ENCODE results near the gene MXD1. TPM values are rescaled to one million over a fixed set of nuclear protein-coding genes. Genes with fewer than 3 reads are reported as not detected.

MXD1 gene
- polyA plus RNA-seq, 1 of the 3 experiments (the other 2 are of a cell fraction), result 2.3 TPM

DNA sequence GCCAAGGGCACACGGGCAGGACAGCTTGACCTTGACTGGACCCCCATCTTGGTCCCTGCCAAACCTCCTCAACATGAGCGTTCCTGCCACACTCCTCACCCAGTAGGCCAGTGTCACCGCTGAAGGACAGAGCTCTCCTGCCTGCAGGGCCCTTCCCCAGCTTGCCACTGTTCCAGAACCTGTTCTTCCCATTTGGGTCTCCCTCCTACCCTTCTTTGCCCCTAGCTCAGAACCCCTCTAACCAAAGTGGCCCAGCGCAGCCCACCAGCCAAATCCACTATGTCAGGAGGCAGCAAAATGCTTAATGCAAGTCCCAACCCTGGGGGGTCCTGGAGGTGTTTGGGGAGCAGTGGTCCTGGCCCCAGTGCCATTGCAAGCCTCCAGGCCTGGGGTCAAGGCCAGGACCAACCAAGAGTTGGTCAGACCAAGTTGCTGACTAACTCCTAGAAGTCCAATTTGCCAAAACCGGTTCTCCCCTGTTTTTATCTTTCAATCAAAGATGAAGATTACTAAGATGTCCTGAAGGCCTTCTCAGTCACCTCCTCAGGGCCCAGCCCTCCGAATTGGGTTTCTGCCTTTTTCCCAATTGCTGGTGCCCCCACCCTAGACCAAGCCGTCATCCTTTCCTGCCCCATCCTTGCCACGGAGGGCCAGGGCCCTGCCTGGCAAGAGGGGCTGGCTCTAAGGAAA lies 51.0 kb downstream of the MXD1 start (continued):
- TF ChIP-seq, protein P1, sequence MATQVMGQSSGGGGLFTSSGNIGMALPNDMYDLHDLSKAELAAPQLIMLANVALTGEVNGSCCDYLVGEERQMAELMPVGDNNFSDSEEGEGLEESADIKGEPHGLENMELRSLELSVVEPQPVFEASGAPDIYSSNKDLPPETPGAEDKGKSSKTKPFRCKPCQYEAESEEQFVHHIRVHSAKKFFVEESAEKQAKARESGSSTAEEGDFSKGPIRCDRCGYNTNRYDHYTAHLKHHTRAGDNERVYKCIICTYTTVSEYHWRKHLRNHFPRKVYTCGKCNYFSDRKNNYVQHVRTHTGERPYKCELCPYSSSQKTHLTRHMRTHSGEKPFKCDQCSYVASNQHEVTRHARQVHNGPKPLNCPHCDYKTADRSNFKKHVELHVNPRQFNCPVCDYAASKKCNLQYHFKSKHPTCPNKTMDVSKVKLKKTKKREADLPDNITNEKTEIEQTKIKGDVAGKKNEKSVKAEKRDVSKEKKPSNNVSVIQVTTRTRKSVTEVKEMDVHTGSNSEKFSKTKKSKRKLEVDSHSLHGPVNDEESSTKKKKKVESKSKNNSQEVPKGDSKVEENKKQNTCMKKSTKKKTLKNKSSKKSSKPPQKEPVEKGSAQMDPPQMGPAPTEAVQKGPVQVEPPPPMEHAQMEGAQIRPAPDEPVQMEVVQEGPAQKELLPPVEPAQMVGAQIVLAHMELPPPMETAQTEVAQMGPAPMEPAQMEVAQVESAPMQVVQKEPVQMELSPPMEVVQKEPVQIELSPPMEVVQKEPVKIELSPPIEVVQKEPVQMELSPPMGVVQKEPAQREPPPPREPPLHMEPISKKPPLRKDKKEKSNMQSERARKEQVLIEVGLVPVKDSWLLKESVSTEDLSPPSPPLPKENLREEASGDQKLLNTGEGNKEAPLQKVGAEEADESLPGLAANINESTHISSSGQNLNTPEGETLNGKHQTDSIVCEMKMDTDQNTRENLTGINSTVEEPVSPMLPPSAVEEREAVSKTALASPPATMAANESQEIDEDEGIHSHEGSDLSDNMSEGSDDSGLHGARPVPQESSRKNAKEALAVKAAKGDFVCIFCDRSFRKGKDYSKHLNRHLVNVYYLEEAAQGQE (IDR thresholded peaks at IDR 0.05; ENCODE audit: low read depth, low read length), result no peak
- TF ChIP-seq, protein P2, sequence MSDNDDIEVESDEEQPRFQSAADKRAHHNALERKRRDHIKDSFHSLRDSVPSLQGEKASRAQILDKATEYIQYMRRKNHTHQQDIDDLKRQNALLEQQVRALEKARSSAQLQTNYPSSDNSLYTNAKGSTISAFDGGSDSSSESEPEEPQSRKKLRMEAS (IDR thresholded peaks at IDR 0.05; ENCODE audit: low read depth), result no peak
- no peak for TF ChIP-seq GABPA (IDR thresholded peaks at IDR 0.05; ENCODE audit: low read depth)
- TF ChIP-seq FOSL2 (IDR thresholded peaks at IDR 0.05; ENCODE audit: borderline replicate concordance, low read depth), result no peak
- no peak for TF ChIP-seq RFX5 (IDR thresholded peaks at IDR 0.05; ENCODE audit: low read length)
- no peak for TF ChIP-seq TEAD4 (IDR thresholded peaks at IDR 0.05; ENCODE audit: borderline replicate concordance, insufficient read depth)
- TF ChIP-seq EP300 (IDR thresholded peaks at IDR 0.05; ENCODE audit: borderline replicate concordance in 1 of 2, low read depth in 1 of 2, low read length in 1 of 2), result no peak

DNA sequence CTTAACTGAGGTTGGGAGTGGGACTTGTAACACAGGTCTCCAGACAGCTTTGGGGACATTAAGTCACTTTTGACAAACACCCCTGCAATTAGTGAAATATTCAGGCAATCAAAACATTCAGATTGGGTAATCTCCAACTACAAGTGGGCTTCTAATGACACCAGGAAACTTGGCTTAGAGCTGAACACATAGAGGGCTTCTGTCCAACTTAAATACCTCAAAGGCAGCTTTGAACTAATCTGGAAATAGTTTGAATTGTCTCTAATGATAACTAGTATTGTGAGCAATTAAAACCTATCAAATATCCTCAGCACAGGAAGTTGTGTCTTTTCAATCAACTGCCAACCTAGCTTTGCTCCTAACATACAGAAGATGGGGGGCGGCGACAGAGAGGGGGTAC lies 51.6 kb downstream of the MXD1 start:
- POLR2A ChIA-PET, result no interaction called here
- no peak overlapping the region for H3K9ac ChIP-seq

More for the DNA sequence above, 51.6 kb downstream of the MXD1 start:
- Histone ChIP-seq H2AFZ (ENCODE audit: low read depth) (no peak overlapping the region), H3K4me1 (ENCODE audit: control insufficient read depth in 1 of 2, insufficient read depth in 2 of 2, low read depth in 1 of 2, low read length in 1 of 2) (no peaks in the 10 kb centered on the region), H3K9me2 (no peaks in the 10 kb centered on the region), H3K36me3 (replicated peaks in 1 of 2; ENCODE audit: control insufficient read depth in 1 of 2, insufficient read depth in 2 of 2, low read length in 1 of 2) (no peaks in the 10 kb centered on the region), H3K4me2 (no peak overlapping the region), H3K9me3 (no peaks in the 10 kb centered on the region), H3K27ac (ENCODE audit: low read depth in 2 of 2, low read length in 1 of 2) (no peak overlapping the region), H3K79me2 (ENCODE audit: insufficient read depth) (no peaks in the 10 kb centered on the region), H3K4me3 (ENCODE audit: low read depth in 2 of 2, low read length in 1 of 2) (no peak overlapping the region), H3K27me3 (ENCODE audit: insufficient read depth) (no peaks in the 10 kb centered on the region), H3F3A (replicated peaks; ENCODE audit: insufficient read depth) (no peaks in the 10 kb centered on the region), H4K20me1 (ENCODE audit: insufficient read depth) (no peaks in the 10 kb centered on the region)
- 92% methylated on average over 2 of the region's 2 CpGs for WGBS (ENCODE audit: low lambda C conversion rate)
- TF ChIP-seq MEF2A (IDR thresholded peaks at IDR 0.05; ENCODE audit: borderline replicate concordance, low read depth), result no peak
- no peak for TF ChIP-seq ELF1 (IDR thresholded peaks at IDR 0.05)
- no peak for TF ChIP-seq TAF1 (IDR thresholded peaks at IDR 0.05; ENCODE audit: borderline replicate concordance, low read depth, low read length)
- TF ChIP-seq GATA2 (CRISPR knock-in tag; IDR thresholded peaks at IDR 0.05), result no peak
- TF ChIP-seq, protein P3, sequence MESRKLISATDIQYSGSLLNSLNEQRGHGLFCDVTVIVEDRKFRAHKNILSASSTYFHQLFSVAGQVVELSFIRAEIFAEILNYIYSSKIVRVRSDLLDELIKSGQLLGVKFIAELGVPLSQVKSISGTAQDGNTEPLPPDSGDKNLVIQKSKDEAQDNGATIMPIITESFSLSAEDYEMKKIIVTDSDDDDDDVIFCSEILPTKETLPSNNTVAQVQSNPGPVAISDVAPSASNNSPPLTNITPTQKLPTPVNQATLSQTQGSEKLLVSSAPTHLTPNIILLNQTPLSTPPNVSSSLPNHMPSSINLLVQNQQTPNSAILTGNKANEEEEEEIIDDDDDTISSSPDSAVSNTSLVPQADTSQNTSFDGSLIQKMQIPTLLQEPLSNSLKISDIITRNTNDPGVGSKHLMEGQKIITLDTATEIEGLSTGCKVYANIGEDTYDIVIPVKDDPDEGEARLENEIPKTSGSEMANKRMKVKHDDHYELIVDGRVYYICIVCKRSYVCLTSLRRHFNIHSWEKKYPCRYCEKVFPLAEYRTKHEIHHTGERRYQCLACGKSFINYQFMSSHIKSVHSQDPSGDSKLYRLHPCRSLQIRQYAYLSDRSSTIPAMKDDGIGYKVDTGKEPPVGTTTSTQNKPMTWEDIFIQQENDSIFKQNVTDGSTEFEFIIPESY (IDR thresholded peaks at IDR 0.05; ENCODE audit: borderline replicate concordance, low read depth), result no peak
- no peak for TF ChIP-seq RXRA (IDR thresholded peaks at IDR 0.05; ENCODE audit: borderline replicate concordance, low read depth)
- TF ChIP-seq, protein P4, sequence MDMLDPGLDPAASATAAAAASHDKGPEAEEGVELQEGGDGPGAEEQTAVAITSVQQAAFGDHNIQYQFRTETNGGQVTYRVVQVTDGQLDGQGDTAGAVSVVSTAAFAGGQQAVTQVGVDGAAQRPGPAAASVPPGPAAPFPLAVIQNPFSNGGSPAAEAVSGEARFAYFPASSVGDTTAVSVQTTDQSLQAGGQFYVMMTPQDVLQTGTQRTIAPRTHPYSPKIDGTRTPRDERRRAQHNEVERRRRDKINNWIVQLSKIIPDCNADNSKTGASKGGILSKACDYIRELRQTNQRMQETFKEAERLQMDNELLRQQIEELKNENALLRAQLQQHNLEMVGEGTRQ (IDR thresholded peaks at IDR 0.05; ENCODE audit: borderline replicate concordance, low read depth, low read length), result no peak
- no peak for TF ChIP-seq FOSL2 (IDR thresholded peaks at IDR 0.05; ENCODE audit: borderline replicate concordance, low read depth)
- no peak for TF ChIP-seq MXI1 (IDR thresholded peaks at IDR 0.05; ENCODE audit: low read depth, low read length)
- no peak for TF ChIP-seq JUND (IDR thresholded peaks at IDR 0.05)
- no peak for TF ChIP-seq YY1 (IDR thresholded peaks at IDR 0.05; ENCODE audit: low read depth)
- DNase-seq, result no peak
- CTCF ChIA-PET, result no interaction called here
